GM19035 (cell line): ENCODE measurements around the gene AKR1D1.
"Not testable (repeated sequence)": the region's sequence is repeated elsewhere in the genome, so short reads cannot be mapped to it uniquely, and the experiment has no call there.

Experiments used
- ATAC-seq: cut with Tn5 transposase; IDR thresholded peaks from one replicate; pipeline ENCODE4 v1.9.1; 2021; ENCODE audit not compliant: unreplicated experiment

The AKR1D1 gene

DNA sequence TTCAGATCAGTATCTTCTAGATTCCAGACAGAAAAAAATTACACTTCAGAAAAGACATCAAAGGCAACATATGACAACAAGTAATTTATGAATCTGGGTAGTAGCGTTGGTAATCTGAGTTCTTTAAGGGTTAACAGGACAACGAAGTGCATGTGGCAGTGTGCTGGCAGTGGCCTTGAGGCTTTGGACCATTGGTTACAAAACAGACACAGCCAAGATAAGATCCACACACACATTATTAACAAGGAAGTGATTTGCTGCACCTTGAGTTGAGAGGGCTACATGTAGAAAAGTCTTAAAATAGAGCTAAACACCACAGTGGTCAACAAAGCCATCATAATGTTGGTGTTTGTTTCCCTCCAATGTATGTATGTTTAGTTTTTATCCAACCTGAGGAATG lies 40.6 kb downstream of the AKR1D1 start:
- no peak for ATAC-seq

DNA sequence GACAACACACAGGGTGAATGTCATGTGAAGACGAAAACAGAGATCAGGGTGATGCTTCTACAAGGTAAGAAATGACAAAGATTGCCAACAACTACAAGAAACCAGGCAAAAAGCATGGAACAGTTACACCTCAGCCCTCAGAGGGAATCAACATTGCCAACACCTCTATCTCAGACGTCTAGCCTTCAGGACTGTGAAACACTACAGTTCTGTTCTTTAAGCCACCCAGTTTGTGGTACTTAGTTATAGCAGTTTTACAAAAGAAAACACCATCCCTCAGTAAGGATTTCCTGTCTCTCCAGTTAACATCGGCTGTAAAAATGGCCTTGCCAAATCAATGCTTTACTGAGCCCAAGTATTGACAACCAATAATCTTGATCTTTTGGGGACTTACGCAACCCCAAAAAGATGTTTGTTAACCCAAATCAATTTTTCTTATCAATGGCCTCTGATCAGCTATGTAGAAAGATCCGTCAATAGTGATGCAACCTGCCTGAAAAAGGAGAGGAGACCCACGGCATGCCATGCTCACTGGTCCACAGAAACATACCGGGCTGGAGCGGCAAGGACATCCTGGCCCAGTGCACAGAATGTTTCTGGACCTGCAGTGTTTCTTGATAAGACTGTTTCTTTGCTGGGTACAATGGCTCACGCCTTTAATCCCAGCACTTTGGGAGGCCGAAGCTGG lies 44.0 kb downstream of the AKR1D1 start:
- no peak for ATAC-seq

DNA sequence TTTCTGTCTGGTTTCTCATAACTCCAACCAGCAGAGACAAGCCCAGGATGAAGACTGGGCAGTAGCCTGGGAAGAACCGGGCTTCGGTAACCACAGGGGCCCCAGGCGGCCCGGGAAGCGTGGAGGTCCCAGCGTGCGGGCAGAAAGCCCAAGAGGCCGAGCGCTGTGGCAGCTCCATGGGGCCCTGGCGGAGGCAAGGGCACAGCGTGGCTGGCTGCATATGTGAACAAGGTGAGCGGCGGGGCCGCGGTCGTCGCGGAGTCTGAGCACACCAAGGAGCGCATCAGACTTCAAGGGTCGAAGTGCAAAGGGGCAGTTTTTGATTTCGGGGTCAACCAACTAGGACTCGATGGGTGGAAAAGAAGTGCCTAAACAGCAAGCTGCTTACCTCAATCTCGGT lies 45.9 kb downstream of the AKR1D1 start:
- ATAC-seq = no peak

DNA sequence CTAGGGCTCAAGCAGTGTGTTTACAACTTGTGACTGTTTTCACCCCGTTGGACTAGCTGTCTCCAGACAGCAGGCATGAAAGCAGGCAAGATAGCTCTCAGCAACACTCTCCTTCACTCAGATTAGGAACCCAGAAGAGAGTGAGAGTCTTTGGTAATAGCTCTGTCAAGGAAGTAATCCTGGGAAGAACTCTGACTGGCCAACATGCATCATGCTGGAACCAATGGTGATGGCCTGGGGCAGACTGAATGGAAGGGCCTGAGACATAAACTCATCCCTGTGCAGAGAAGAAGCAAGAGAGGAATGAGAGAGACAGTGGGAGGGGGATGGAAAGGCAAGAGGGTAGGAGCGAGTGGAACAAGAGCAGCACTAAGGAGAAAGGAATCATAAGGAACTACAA lies 48.9 kb downstream of the AKR1D1 start:
- ATAC-seq = no peak

DNA sequence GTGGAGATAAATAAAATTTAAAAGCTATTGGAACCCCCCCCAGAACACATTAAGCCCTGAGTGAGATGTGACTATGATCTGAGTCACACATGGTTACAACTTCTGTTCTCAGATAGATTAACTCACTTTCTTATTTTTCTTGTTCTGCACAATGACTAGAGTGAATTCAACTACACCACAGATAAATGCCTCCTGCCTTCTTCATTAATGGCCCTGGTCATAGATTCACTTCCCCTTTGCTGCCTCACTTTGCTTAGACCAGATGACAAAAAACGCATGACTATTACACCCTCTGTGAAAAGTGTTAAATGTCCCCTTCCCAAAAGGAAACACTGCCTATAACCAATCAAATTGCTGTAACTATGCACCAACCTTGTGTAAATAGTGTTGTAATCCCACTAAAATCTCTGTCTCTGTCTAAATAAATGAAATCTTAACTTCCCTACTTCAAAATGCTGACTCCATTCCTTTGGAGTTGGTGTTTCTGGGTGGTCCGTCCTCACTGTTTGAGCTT lies 49.4 kb downstream of the AKR1D1 start:
- peak; percentile 80 for ATAC-seq

DNA sequence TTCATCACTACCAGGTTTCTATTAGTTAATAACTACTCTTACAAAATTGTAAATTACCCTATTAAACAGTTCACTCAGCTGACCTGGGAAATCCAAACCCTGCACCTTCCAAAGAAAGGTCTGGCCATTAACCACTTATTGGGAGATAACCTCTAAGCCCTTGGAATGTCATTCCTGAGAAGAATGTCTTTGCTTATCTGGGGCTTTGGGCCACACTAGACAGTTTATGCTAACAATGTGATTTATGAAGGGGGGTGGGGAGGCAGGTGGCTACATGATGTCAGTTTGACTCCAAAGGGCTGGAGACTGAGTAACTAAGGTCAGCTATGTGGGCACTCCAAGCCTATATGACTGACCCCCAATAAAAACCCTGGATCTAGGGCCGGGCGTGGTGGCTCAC lies 50.7 kb downstream of the AKR1D1 start:
- no peak for ATAC-seq

DNA sequence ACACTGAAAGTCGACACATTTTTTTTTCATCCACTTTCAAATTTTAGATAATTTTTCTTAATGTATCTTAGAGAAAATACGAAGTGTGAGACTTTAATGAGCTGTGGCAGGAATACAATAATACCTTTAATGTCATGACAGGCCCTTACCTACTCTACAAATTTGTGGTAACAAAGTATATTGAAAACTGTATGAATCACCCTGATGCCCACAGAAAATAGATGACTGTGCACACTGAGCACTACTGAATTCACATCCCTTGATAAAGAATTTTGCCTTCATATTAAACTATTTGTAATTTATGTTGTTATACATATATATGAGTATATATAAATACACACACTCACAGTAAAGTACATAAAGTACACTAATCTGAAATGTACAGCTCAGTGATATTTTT lies 51.7 kb downstream of the AKR1D1 start:
- ATAC-seq = no peak

DNA sequence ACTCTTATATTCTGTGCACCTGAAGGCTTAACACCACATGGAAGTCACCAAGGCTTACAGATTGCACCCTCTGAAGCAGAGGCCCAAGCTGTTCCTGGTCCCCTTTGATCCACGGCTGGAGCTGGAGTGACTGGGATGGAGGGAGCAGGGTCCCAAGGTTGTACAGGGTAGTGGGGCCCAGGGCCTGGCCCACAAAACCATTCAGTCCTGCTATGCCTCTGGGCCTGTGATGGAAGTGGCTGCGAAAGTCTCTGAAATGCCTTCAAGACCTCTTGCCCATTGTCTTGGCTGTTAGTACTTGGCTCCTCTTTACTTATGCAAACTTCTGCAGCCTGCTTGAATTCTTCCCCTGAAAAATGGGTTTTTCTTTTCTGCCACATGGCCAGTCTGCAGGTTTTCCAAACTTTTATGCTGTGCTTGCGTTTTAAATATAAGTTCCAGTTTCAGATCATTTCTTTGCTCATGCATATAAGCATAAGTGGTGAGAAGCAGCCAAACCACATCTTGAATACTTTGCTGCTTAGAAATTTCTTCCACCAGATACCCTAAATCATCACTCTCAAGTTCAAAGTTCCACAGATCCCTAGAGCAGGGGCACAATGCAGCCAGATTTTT lies 53.4 kb downstream of the AKR1D1 start:
- ATAC-seq = no peak

DNA sequence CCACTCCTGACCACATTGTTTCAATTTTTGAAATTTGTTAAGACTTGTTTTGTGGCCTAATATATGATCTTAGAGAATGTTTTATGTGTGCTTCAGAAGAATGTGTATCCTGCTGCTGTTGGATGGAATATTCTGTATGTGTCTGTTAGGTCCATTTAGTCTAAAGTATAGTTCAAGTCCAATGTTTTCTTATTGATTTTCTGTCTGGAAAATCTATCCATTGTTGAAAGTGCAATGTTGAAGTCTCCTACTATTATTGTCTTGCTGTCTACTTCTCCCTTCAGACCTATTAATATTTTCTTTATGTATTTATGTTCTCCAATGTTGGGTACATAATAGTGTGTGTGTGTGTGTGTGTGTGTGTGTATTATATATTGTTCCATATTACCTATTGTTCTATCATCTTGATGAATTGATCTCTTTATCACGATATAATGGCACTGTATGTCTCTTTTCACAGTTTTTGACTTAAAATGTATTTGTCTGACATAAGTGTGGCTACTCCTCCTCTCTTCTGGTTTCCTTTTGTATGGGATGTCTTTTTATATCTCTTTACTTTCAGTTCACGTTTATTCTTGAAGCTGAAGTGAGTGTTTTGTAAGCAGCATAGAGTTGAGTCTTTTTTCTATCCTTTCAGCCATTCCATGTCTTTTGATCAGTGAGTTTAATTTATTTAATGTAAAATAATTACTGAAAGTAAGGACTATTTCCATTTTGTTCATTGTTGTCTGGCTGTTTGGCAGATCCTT lies 61.3 kb downstream of the AKR1D1 start:
- ATAC-seq = no peak

DNA sequence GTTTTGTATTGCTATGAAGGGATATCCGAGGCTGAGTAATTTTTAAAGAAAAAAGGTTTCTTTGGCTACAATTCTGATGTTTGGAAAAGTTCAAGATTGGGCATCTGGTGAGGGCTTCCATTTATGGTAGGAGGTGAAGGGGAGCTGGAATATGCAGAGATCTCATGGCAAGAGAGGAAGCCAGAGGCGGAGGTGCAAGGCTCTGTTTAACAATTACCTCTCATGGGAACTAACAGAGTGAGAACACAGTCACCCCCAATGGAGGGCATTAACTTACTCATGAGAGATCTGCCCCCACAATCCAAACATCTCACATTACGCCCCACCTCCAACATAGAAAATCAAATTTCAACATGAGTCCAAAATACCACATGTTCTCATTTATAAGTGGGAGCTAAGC lies 62.0 kb downstream of the AKR1D1 start:
- ATAC-seq = no peak

DNA sequence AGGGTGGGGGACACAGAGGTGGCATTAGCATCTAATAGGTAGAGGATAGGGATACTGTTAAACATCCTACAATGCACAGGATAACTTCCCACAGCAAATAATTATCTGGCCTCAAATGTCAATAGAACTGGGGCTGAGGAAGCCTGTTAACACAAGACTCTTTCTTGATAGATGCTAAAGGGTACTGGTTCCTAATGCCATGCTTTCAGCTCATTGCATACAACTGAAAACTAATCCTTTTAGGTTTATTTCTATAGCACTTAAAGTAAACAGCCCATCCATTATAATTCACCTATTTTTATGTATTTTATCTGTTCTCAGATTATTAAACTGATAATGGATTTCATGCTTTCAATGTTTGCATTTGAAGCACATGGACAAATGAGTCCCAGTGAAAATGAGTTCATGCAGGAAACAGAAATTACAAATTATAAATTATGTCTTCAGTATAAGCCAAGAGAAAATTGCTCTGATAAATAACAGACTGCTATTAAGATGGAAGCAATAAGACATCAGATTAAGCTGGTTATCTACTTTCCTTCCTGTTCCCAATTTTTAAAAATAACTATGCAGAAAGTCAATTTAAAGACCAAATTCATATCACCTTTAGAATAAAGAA lies 66.4 kb downstream of the AKR1D1 start:
- ATAC-seq = no peak

DNA sequence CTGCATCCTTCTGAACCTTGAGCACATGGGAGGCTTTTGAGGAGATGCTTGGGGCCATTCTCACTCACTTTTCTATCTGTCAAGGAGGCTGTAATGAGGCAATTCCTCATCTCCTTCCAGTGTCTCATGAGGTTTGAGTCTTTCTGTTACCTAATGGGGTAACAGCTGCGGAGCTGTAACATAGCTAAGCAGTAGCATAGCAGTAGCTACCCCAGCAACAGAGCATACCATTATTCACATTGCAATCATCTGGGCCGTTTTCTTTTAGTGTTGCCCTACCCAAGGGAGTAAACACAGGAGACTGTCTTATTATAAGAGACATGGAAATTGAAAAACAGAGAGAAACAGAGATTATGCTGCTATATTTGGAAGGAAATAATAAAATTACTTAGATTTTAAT lies 68.7 kb downstream of the AKR1D1 start:
- no peak for ATAC-seq

DNA sequence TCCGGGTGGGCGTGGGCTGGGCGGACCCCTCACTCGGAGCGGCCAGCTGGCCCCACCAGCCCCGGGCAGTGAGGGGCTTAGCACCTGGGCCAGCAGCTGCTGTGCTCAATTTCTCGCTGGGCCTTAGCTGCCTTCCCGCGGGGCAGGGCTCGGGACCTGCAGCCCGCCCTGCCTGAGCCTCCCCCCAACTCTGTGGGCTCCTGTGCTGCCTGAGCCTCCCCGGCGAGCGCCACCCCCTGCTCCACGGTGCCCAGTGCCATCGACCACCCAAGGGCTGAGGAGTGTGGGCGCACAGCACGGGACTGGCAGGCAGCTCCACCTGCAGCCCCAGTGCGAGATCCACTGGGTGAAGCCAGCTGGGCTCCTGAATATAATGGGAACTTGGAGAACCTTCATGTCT lies 70.0 kb downstream of the AKR1D1 start:
- not testable (repeated sequence) for ATAC-seq

DNA sequence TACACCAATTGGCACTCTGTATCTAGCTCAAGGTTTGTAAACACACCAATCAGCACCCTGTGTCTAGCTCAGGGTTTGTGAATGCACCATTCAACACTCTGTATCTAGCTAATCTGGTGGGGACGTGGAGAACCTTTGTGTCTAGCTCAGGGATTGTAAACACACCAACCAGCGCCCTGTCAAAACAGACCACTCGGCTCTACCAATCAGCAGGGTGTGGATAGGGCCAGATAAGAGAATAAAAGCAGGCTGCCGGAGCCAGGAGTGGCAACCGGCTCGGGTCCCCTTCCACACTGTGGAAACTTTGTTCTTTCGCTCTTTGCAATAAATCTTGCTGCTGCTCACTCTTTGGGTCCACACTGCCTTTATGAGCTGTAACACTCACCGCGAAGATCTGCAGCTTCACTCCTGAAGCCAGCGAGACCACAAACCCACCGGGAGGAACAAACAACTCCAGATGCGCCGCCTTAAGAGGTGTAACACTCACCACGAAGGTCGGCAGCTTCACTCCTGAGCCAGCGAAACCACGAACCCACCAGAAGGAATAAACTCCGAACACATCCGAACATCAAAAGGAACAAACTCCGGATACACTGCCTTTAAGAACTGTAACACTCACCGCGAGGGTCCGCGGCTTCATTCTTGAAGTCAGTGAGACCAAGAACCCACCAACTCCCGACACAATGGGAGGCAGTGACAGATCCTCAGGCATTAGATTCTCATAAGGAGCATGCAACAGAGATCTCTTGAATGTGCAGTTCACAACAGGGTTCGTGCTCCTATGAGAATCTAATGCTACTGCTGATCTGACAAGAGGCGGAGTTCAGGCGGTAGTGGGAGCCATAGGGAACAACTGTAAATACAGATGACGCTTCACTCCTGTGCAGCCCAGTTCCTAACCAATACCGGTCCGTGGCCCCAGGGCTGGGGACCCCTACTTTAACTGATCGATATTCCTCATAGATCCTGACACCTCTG lies 70.8 kb downstream of the AKR1D1 start:
- not testable (repeated sequence) for ATAC-seq

DNA sequence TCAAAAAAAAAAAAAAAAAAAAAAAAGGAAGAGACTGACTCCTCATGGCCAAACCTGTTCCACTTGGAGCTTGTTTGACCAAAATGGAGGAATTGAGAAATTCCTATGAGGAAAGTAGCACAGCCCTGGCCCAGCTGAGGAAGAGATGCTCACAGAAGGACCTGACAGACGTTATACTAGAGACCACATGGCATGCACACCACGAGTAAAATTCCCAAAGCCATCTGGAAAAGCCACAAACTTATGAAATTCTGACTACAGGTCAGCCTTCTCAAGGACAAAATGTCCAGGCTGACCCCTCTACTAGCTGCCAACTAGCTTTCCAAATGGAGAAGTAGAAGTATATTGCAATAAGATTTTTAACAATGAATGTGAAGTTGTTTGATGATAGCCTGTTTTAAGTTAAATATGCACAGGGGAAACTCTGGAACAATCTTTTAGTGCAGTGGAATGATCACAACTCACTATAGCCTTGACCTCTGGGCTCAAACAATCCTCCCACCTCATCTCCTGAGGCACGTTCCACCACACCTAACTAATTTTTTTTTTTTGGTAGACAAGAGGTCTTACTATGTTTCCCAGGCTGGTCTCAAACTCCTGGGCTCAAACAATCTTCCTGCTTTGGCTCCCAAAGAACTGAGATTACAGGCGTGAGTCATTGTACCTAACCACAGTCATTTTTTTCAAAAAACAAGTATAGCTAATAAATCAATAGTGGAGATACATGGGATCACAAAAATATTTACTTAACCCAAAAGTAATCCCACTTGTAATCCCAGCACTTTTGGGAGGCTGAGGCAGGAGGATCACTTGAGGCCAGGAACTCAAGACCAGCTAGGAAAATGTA lies 75.7 kb downstream of the AKR1D1 start:
- no peak for ATAC-seq

DNA sequence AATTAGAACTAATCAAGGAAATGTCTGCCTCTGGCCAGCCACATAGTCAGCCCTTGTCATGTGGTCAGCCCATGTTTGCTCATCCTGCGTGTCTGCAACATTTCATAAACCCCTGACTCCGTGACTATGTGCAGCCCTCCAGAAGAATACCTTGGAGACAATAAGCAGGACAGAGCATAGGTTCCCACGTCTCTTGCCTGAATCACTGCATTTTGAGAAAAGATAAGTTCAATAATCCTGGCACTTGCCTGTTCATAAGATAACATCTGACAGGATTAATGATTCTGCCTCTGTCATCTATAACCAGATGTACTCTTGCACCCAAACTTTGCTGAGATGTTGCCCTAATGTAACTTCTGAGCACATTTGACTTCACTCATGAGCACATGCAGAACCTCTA lies 78.4 kb downstream of the AKR1D1 start:
- ATAC-seq = no peak

DNA sequence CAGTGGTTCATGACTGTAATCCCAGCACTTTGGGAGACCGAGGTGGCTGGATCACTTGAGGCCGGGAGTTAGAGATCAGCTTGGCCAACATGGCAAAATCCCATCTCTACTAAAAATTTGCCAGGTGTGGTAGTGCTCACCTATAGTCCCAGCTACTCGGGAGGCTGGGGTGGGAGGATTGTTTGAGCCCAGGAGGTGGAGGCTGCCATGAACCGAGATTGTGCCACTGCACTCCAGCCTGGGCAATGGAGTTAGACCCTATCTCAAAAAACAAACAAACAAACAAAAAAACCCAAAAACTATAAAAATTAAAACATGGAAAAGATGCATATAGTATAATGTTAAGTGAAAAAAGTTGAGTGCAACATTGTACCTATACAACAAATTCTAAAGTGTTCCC lies 81.4 kb downstream of the AKR1D1 start:
- no peak for ATAC-seq

DNA sequence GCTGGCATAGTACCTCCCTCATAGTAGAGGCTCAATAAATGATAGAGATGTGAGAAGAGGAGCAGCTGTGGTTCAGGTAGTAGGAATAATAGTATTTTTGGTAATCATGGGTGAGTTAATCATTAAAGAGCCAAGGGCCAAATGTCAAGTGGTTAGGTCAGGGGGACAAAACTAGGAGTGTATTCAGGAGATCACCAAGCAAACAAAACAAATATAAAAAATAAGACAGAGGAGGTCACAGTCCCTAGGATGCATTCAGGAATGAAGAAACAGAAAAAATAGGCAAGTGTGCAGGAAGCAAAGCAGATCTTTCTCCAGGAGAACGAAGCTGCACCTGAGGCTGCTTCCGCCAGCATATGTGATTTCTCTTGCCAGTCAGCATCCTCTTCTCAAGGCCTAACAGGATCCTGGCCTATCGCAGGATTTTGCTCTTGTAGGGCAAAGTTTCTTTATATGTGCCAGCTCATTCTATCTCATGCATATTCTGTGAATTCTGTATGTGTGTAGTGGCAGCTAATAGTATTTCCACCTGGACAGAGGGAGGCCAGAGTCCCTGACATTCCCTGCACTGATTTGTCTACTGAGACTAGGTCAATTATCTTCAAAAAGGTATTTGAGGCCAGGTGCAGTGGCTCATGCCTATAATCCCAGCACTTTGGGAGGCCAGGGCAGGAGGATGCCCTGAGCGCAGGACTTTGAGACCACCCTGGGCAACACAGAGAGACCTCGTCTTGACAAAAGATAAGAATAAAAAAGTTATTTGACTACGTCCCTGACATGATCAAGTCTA lies 82.7 kb downstream of the AKR1D1 start:
- ATAC-seq = no peak

DNA sequence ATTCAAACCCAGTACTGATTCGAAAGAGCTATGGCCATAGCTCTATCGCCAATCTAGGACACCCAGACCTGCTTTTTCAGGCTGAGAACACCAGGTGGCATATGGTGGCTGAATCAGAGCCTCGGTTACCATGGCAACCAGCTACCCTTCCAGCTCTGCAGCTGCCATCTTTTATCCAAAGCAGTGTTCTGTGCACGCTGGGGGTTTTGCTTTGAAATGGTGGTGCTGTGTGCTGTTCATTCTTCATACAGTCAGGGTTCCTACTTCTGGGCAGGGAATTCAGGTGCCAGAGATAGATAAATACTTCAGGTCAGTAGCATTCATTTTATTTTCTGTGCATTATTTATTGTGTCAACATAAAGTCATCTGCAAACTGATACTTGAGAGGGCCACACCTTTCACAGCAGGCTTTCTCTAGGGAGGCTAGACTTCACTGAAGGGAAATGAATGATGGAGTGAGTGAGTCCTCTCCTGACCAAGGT lies 85.4 kb downstream of the AKR1D1 start:
- peak; percentile 100 for ATAC-seq
